GM23338 (cell line): Measurements from ENCODE around the gene USP33.

Source experiments
- CREB1 ChIP-seq: fragments of 250-450 bp; sonication (Bioruptor Pico); IDR thresholded peaks from 2 replicates; pipeline ENCODE4 v1.5.0; 2020; ENCODE audit warnings: low read depth, mild to moderate bottlenecking, moderate library complexity
- EZH2 ChIP-seq: fragments of 200-600 bp; sonication (generic); IDR thresholded peaks from one replicate; pipeline ENCODE4 v1.8.0; 2017; ENCODE audit warnings: antibody characterized with exemption, mild to moderate bottlenecking, low read depth; ENCODE audit not compliant: unreplicated experiment
- EZH2phosphoT487 ChIP-seq: fragments of 200-600 bp; sonication (generic); IDR thresholded peaks from one replicate; pipeline ENCODE4 v1.8.1; 2018; ENCODE audit warnings: antibody characterized with exemption; ENCODE audit not compliant: unreplicated experiment
- JUNB ChIP-seq: IDR thresholded peaks from one replicate; pipeline ENCODE4 v1.6.1; 2016; ENCODE audit warnings: antibody characterized with exemption; ENCODE audit not compliant: unreplicated experiment
- NANOG ChIP-seq: IDR thresholded peaks from 2 replicates; pipeline ENCODE4 v1.6.1; 2016; ENCODE audit warnings: antibody characterized with exemption, borderline replicate concordance
- POLR2AphosphoS5 ChIP-seq: IDR thresholded peaks from 2 replicates; pipeline ENCODE4 v1.6.1; 2016; ENCODE audit warnings: antibody characterized with exemption, low read depth
- REST ChIP-seq: IDR thresholded peaks from one replicate; pipeline ENCODE4 v1.6.1; 2018; ENCODE audit warnings: antibody characterized with exemption; ENCODE audit not compliant: unreplicated experiment
- STAT1 ChIP-seq: IDR thresholded peaks from one replicate; pipeline ENCODE4 v1.6.1; 2016; ENCODE audit warnings: antibody characterized with exemption; ENCODE audit not compliant: unreplicated experiment
- ZNF114 ChIP-seq: fragments of 250-450 bp; sonication (Bioruptor Pico); IDR thresholded peaks from 2 replicates; pipeline ENCODE4 v1.5.0; 2020; ENCODE audit warnings: mild to moderate bottlenecking, moderate library complexity
- ZNF331 ChIP-seq: fragments of 250-450 bp; sonication (Bioruptor Pico); IDR thresholded peaks from 2 replicates; pipeline ENCODE4 v1.5.0; 2020; ENCODE audit warnings: low read depth, mild to moderate bottlenecking, moderate library complexity
- TF ChIP-seq, protein P1 (sequence below), 2 experiments: fragments of 200-600 bp in 1 of 2; sonication (generic) in 1 of 2; conservative IDR thresholded peaks; 2 replicates each; pipeline versions ENCODE4 v1.5.1 to v1.6.1; 2016 to 2017; ENCODE audit warnings: antibody characterized with exemption in 2 of 2, low read depth in 2 of 2, mild to moderate bottlenecking in 2 of 2, moderate library complexity in 1 of 2
- TF ChIP-seq, protein P2 (sequence below): IDR thresholded peaks from 2 replicates; pipeline ENCODE4 v1.6.1; 2016; ENCODE audit warnings: antibody characterized with exemption

DNA sequence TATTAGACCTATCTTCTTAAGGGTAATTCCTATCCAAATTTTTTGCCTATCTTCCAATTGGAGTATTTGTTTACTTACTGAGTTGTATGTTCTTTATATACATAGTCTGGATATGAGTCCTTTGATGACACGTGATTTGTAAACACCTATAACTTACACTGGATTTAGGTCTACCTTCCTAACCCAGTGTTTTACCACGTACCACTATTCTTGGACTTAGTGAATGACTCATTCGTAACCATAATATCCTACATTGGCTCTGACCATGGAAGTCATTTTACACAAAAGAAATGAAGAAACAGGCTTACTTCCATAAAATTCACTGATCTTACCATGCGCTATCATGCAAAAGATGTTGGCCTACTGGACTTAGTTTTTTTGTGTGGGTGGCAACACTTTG is 53.3 kb downstream of the USP33 start:
- TF ChIP-seq EZH2 = no peak
- TF ChIP-seq, protein P1, sequence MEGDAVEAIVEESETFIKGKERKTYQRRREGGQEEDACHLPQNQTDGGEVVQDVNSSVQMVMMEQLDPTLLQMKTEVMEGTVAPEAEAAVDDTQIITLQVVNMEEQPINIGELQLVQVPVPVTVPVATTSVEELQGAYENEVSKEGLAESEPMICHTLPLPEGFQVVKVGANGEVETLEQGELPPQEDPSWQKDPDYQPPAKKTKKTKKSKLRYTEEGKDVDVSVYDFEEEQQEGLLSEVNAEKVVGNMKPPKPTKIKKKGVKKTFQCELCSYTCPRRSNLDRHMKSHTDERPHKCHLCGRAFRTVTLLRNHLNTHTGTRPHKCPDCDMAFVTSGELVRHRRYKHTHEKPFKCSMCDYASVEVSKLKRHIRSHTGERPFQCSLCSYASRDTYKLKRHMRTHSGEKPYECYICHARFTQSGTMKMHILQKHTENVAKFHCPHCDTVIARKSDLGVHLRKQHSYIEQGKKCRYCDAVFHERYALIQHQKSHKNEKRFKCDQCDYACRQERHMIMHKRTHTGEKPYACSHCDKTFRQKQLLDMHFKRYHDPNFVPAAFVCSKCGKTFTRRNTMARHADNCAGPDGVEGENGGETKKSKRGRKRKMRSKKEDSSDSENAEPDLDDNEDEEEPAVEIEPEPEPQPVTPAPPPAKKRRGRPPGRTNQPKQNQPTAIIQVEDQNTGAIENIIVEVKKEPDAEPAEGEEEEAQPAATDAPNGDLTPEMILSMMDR (conservative IDR thresholded peaks at IDR 0.05; ENCODE audit: low read depth in 2 of 2) = no peak
- TF ChIP-seq POLR2AphosphoS5 = no peak
- TF ChIP-seq JUNB = no peak
- no peak for TF ChIP-seq REST
- TF ChIP-seq CREB1 (CRISPR knock-in tag) = no peak
- TF ChIP-seq EZH2phosphoT487 = no peak
- TF ChIP-seq ZNF331 = no peak
- TF ChIP-seq ZNF114 (CRISPR knock-in tag) = no peak
- TF ChIP-seq STAT1 = no peak
- no peak for TF ChIP-seq NANOG
- TF ChIP-seq, protein P2, sequence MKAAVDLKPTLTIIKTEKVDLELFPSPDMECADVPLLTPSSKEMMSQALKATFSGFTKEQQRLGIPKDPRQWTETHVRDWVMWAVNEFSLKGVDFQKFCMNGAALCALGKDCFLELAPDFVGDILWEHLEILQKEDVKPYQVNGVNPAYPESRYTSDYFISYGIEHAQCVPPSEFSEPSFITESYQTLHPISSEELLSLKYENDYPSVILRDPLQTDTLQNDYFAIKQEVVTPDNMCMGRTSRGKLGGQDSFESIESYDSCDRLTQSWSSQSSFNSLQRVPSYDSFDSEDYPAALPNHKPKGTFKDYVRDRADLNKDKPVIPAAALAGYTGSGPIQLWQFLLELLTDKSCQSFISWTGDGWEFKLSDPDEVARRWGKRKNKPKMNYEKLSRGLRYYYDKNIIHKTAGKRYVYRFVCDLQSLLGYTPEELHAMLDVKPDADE = no peak
